ENCODE results near the gene UGT1A10. TPM values are rescaled to one million over a fixed set of nuclear protein-coding genes. Genes with fewer than 3 reads are reported as not detected.

The UGT1A10 gene
- total and polyA plus RNA-seq, 2 of the 13 experiments (the other 11 are each of a cell fraction or from before 2014, with no cell fraction given): not detected

DNA sequence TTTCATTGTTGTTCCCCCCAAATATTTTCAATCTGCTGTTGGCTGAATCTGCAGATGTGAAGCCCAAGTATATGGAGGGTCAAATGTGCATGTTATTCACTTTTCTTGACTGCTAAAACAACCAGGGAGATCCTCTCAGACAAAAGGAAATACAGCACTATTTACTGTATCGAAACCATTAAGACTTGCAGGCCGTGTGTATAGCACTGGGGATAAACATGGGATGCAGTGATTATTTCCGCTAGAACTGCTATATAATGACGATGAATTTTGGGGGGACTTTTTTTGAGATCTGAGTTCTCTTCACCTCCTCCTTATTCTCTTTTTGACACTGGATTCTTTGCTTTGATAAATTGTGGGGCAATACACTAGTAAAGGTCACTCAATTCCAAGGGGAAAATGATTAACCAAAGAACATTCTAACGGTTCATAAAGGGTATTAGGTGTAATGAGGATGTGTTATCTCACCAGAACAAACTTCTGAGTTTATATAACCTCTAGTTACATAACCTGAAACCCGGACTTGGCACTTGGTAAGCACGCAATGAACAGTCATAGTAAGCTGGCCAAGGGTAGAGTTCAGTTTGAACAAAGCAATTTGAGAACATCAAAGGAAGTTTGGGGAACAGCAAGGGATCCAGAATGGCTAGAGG, 120.3 kb downstream of the UGT1A10 start (continued):
- TF ChIP-seq ATF4 (CRISPR knock-in tag; IDR thresholded peaks at IDR 0.05): peak in 1 of 2 experiments; percentile 83; a peak in 2 of 4 replicates
- no peak for TF ChIP-seq ZNF660 (CRISPR knock-in tag; IDR thresholded peaks at IDR 0.05; ENCODE audit: borderline replicate concordance, low read depth)
- TF ChIP-seq GTF2F1 (IDR thresholded peaks at IDR 0.05; ENCODE audit: low read length): no peak
- TF ChIP-seq, protein P1, sequence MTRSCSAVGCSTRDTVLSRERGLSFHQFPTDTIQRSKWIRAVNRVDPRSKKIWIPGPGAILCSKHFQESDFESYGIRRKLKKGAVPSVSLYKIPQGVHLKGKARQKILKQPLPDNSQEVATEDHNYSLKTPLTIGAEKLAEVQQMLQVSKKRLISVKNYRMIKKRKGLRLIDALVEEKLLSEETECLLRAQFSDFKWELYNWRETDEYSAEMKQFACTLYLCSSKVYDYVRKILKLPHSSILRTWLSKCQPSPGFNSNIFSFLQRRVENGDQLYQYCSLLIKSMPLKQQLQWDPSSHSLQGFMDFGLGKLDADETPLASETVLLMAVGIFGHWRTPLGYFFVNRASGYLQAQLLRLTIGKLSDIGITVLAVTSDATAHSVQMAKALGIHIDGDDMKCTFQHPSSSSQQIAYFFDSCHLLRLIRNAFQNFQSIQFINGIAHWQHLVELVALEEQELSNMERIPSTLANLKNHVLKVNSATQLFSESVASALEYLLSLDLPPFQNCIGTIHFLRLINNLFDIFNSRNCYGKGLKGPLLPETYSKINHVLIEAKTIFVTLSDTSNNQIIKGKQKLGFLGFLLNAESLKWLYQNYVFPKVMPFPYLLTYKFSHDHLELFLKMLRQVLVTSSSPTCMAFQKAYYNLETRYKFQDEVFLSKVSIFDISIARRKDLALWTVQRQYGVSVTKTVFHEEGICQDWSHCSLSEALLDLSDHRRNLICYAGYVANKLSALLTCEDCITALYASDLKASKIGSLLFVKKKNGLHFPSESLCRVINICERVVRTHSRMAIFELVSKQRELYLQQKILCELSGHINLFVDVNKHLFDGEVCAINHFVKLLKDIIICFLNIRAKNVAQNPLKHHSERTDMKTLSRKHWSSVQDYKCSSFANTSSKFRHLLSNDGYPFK (CRISPR knock-in tag; IDR thresholded peaks at IDR 0.05; ENCODE audit: borderline replicate concordance): no peak
- TF ChIP-seq ZNF446 (CRISPR knock-in tag; IDR thresholded peaks at IDR 0.05): no peak
- peak; percentile 75; the same call in 1 of the 2 replicates for TF ChIP-seq MEIS2 (CRISPR knock-in tag; IDR thresholded peaks at IDR 0.05)
- TF ChIP-seq REST (IDR thresholded peaks at IDR 0.05; ENCODE audit: borderline replicate concordance in 1 of 2, low read depth in 1 of 2, low read length in 2 of 2): peak in 1 of 2 experiments; percentile 87; a peak in 2 of 4 replicates
- TF ChIP-seq, protein P2, sequence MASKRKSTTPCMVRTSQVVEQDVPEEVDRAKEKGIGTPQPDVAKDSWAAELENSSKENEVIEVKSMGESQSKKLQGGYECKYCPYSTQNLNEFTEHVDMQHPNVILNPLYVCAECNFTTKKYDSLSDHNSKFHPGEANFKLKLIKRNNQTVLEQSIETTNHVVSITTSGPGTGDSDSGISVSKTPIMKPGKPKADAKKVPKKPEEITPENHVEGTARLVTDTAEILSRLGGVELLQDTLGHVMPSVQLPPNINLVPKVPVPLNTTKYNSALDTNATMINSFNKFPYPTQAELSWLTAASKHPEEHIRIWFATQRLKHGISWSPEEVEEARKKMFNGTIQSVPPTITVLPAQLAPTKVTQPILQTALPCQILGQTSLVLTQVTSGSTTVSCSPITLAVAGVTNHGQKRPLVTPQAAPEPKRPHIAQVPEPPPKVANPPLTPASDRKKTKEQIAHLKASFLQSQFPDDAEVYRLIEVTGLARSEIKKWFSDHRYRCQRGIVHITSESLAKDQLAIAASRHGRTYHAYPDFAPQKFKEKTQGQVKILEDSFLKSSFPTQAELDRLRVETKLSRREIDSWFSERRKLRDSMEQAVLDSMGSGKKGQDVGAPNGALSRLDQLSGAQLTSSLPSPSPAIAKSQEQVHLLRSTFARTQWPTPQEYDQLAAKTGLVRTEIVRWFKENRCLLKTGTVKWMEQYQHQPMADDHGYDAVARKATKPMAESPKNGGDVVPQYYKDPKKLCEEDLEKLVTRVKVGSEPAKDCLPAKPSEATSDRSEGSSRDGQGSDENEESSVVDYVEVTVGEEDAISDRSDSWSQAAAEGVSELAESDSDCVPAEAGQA (IDR thresholded peaks at IDR 0.05; ENCODE audit: low read depth): 0 out of 2 replicates have a peak, but pooled peaks have one; percentile 38
- TF ChIP-seq, protein P2 (CRISPR knock-in tag; IDR thresholded peaks at IDR 0.05; ENCODE audit: borderline replicate concordance): peak; percentile 72; the same call in 1 of the 2 replicates
- TF ChIP-seq ZBTB20 (CRISPR knock-in tag; IDR thresholded peaks at IDR 0.05; ENCODE audit: borderline replicate concordance, low read depth): peak; percentile 89; the same call in 1 of the 2 replicates
- TF ChIP-seq ISX (CRISPR knock-in tag; conservative IDR thresholded peaks at IDR 0.05): no peak
- TF ChIP-seq PPARG (CRISPR knock-in tag; conservative IDR thresholded peaks at IDR 0.05): peak; percentile 95
- TF ChIP-seq NR2F2 (IDR thresholded peaks at IDR 0.05; ENCODE audit: borderline replicate concordance, low read depth): peak; percentile 100
- TF ChIP-seq JARID2 (CRISPR knock-in tag; IDR thresholded peaks at IDR 0.05; ENCODE audit: insufficient replicate concordance): no peak
